GM23338 (cell line): ENCODE data around the gene CLSTN2.

Source experiments
- CREB1 ChIP-seq: fragments of 250-450 bp; sonication (Bioruptor Pico); IDR thresholded peaks from 2 replicates; pipeline ENCODE4 v1.5.0; 2020; ENCODE audit warnings: low read depth, mild to moderate bottlenecking, moderate library complexity
- CTCF ChIP-seq, 2 experiments: fragments of 200-600 bp in 1 of 2; sonication (generic) in 1 of 2; conservative IDR thresholded peaks; 2 replicates each; pipeline versions ENCODE4 v1.5.1 to v1.6.1; 2016 to 2017; ENCODE audit warnings: antibody characterized with exemption in 2 of 2, low read depth in 2 of 2, mild to moderate bottlenecking in 2 of 2, moderate library complexity in 1 of 2
- EZH2 ChIP-seq: fragments of 200-600 bp; sonication (generic); IDR thresholded peaks from one replicate; pipeline ENCODE4 v1.8.0; 2017; ENCODE audit warnings: antibody characterized with exemption, mild to moderate bottlenecking, low read depth; ENCODE audit not compliant: unreplicated experiment
- EZH2phosphoT487 ChIP-seq: fragments of 200-600 bp; sonication (generic); IDR thresholded peaks from one replicate; pipeline ENCODE4 v1.8.1; 2018; ENCODE audit warnings: antibody characterized with exemption; ENCODE audit not compliant: unreplicated experiment
- JUNB ChIP-seq: IDR thresholded peaks from one replicate; pipeline ENCODE4 v1.6.1; 2016; ENCODE audit warnings: antibody characterized with exemption; ENCODE audit not compliant: unreplicated experiment
- NANOG ChIP-seq: IDR thresholded peaks from 2 replicates; pipeline ENCODE4 v1.6.1; 2016; ENCODE audit warnings: antibody characterized with exemption, borderline replicate concordance
- POLR2AphosphoS5 ChIP-seq: IDR thresholded peaks from 2 replicates; pipeline ENCODE4 v1.6.1; 2016; ENCODE audit warnings: antibody characterized with exemption, low read depth
- REST ChIP-seq: IDR thresholded peaks from one replicate; pipeline ENCODE4 v1.6.1; 2018; ENCODE audit warnings: antibody characterized with exemption; ENCODE audit not compliant: unreplicated experiment
- ZNF331 ChIP-seq: fragments of 250-450 bp; sonication (Bioruptor Pico); IDR thresholded peaks from 2 replicates; pipeline ENCODE4 v1.5.0; 2020; ENCODE audit warnings: low read depth, mild to moderate bottlenecking, moderate library complexity

- no peak for TF ChIP-seq POLR2AphosphoS5
- TF ChIP-seq CTCF (conservative IDR thresholded peaks at IDR 0.05; ENCODE audit: low read depth in 2 of 2), result no peak
- no peak for TF ChIP-seq ZNF331 (CRISPR knock-in tag)
- no peak for TF ChIP-seq EZH2
- no peak for TF ChIP-seq EZH2phosphoT487
- no peak for TF ChIP-seq NANOG
- TF ChIP-seq JUNB, result no peak
- no peak for TF ChIP-seq REST
- TF ChIP-seq CREB1, result no peak
Observed at GRCh38 chr3:140416666-140417065, 481.7 kb downstream of the CLSTN2 start.
